ENCODE measurements around the gene GRID1.
"Not testable (repeated sequence)": the region's sequence is repeated elsewhere in the genome, so short reads cannot be mapped to it uniquely, and the experiment has no call there.

Gene GRID1

GRCh38 chr10:86109421-86109820, 257.2 kb downstream of the GRID1 start:
- DNase-seq (ENCODE audit: low read depth, low spot score), result no peak

- no peak for DNase-seq (ENCODE audit: low read depth, low spot score)
Measured at GRCh38 chr10:86108696-86109095, 257.9 kb downstream of the GRID1 start.

- not testable (repeated sequence) for DNase-seq (ENCODE audit: low read depth, low spot score)
Measured at GRCh38 chr10:86107611-86108310, 258.8 kb downstream of the GRID1 start.

- no peak for DNase-seq (ENCODE audit: low read depth, low spot score)
Measured at GRCh38 chr10:86107131-86107530, 259.5 kb downstream of the GRID1 start.

- DNase-seq (ENCODE audit: low read depth, low spot score), result no peak
Measured at GRCh38 chr10:86106616-86107015, 260.0 kb downstream of the GRID1 start.

GRCh38 chr10:86105640-86106039, 261.0 kb downstream of the GRID1 start:
- DNase-seq (ENCODE audit: low read depth, low spot score), result no peak

- no peak for DNase-seq (ENCODE audit: low read depth, low spot score)
Measured at GRCh38 chr10:86105181-86105580, 261.4 kb downstream of the GRID1 start.

- no peak for DNase-seq (ENCODE audit: low read depth, low spot score)
Measured at GRCh38 chr10:86104611-86105145, 261.9 kb downstream of the GRID1 start.

GRCh38 chr10:86104156-86104555, 262.4 kb downstream of the GRID1 start:
- DNase-seq (ENCODE audit: low read depth, low spot score), result no peak

GRCh38 chr10:86103391-86104101, 263.0 kb downstream of the GRID1 start:
- peak; percentile 33 for DNase-seq (ENCODE audit: low read depth, low spot score)

- no peak for DNase-seq (ENCODE audit: low read depth, low spot score)
Measured at GRCh38 chr10:86102451-86102850, 264.1 kb downstream of the GRID1 start.

GRCh38 chr10:86102031-86102430, 264.6 kb downstream of the GRID1 start:
- DNase-seq (ENCODE audit: low read depth, low spot score), result no peak

GRCh38 chr10:86100581-86101061, 266.0 kb downstream of the GRID1 start:
- DNase-seq (ENCODE audit: low read depth, low spot score), result peak; percentile 25

- no peak for DNase-seq (ENCODE audit: low read depth, low spot score)
Measured at GRCh38 chr10:86099542-86100334, 266.9 kb downstream of the GRID1 start.

- no peak for DNase-seq (ENCODE audit: low read depth, low spot score)
Measured at GRCh38 chr10:86098187-86098881, 268.3 kb downstream of the GRID1 start.

GRCh38 chr10:86095061-86095460, 271.5 kb downstream of the GRID1 start:
- DNase-seq (ENCODE audit: low read depth, low spot score), result not testable (repeated sequence)

GRCh38 chr10:86092311-86092710, 274.3 kb downstream of the GRID1 start:
- DNase-seq (ENCODE audit: low read depth, low spot score), result not testable (repeated sequence)

- DNase-seq (ENCODE audit: low read depth, low spot score), result peak; percentile 37
Measured at GRCh38 chr10:86091216-86091615, 275.4 kb downstream of the GRID1 start.

GRCh38 chr10:86090807-86091206, 275.8 kb downstream of the GRID1 start:
- peak; percentile 39 for DNase-seq (ENCODE audit: low read depth, low spot score)

GRCh38 chr10:86087716-86088115, 278.9 kb downstream of the GRID1 start:
- no peak for DNase-seq (ENCODE audit: low read depth, low spot score)

GRCh38 chr10:86086418-86086817, 280.2 kb downstream of the GRID1 start:
- DNase-seq (ENCODE audit: low read depth, low spot score), result no peak

Data from ELF-1 (cell line).